Globus pallidus (tissue), 1 donor: Measurements from ENCODE around the gene PPL.
"Not testable (repeated sequence)": the region's sequence is repeated elsewhere in the genome, so short reads cannot be mapped to it uniquely, and the experiment has no call there.

Experiments
- DNase-seq: peaks from one replicate; pipeline ENCODE4 v3.0.0-alpha.2; 2015; ENCODE audit warnings: low spot score

The PPL gene

GRCh38 chr16:4957720-4958509, 21.0 kb upstream of the PPL start, which contains the start of gene SEC14L5:
TSS of gene SEC14L5 (plus strand) at chr16:4958330. CDS start at chr16:4959324, 994 bp downstream.
- DNase-seq, result peak; percentile 99

- DNase-seq, result no peak
Observed at GRCh38 chr16:4957420-4957719, 20.4 kb upstream of the PPL start.

GRCh38 chr16:4954714-4955113, 17.8 kb upstream of the PPL start:
- DNase-seq, result no peak

GRCh38 chr16:4951583-4951982, 14.6 kb upstream of the PPL start:
- DNase-seq, result not testable (repeated sequence)

- no peak for DNase-seq
Observed at GRCh38 chr16:4949986-4950385, 13.0 kb upstream of the PPL start.

- no peak for DNase-seq
Observed at GRCh38 chr16:4948903-4949766, 12.2 kb upstream of the PPL start.

- DNase-seq, result no peak
Observed at GRCh38 chr16:4947722-4948503, 11.0 kb upstream of the PPL start.

- no peak for DNase-seq
Observed at GRCh38 chr16:4946917-4947316, 10.0 kb upstream of the PPL start.

GRCh38 chr16:4945560-4946502, 8.9 kb upstream of the PPL start:
- no peak for DNase-seq

- no peak for DNase-seq
Observed at GRCh38 chr16:4944333-4945281, 7.7 kb upstream of the PPL start.

GRCh38 chr16:4942481-4942880, 5.5 kb upstream of the PPL start:
- DNase-seq, result no peak

- DNase-seq, result no peak
Observed at GRCh38 chr16:4940719-4941118, 3.8 kb upstream of the PPL start.

- DNase-seq, result no peak
Observed at GRCh38 chr16:4938683-4939030, 1.7 kb upstream of the PPL start.

- DNase-seq, result no peak
Observed at GRCh38 chr16:4937782-4938682, 1.1 kb upstream of the PPL start.

GRCh38 chr16:4936181-4936990, 562 bp downstream of the PPL start:
- no peak for DNase-seq

GRCh38 chr16:4935241-4935855, 1.6 kb downstream of the PPL start:
- DNase-seq, result no peak

GRCh38 chr16:4934591-4934990, 2.4 kb downstream of the PPL start:
- no peak for DNase-seq

- DNase-seq, result no peak
Observed at GRCh38 chr16:4933871-4934395, 3.0 kb downstream of the PPL start.
